ENCODE measurements around the gene GRIK5. TPM values are rescaled to one million over a fixed set of nuclear protein-coding genes. Genes with fewer than 3 reads are reported as not detected.
A peak's percentile ranks its signal among the peaks of the same experiment; 100 is the strongest.

Gene GRIK5
- total and polyA plus RNA-seq, 2 of the 8 experiments (the other 6 are each of a cell fraction or from before 2014, with no cell fraction given): 17.8 to 42.9 TPM

DNA sequence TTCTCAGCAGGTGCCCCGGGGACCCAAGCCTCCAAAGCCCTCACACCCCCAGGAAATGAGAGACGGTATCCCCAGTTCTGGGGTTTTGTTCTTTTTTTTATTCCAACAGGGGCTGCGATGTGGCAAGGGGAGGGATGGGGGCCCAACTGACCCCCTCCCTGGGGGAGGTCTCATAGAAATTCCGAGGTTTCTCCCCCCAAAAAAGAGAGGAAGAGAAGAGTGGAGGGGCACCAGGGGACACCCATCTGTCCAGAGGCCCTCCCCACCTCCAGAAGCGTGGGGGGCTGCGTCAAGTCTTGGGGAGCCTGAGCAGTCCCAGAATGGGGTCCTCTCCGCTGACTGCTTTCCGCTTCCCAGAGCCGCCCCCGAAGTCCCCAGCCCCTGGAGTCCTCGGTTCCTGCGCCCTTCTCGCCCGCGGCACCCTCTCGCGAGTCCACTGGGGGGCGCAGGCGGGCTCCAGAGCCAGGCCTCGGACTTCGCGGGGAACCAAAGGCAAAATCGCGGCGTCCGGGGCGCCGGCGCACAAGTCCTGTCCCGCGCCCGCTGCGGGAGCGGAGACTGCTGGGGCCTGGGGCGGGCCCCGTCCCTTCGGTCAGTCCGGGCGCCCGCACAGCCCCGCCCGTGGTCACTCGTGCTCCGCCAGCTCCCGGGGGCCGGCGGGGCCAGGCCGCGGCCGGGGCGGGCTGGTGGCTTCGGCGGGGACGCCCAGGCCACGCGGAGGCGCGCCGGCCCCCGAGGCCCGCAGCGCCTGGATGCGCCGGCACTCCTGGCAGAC is 71.6 kb downstream of the GRIK5 start (continued):
- TF ChIP-seq, protein P1, sequence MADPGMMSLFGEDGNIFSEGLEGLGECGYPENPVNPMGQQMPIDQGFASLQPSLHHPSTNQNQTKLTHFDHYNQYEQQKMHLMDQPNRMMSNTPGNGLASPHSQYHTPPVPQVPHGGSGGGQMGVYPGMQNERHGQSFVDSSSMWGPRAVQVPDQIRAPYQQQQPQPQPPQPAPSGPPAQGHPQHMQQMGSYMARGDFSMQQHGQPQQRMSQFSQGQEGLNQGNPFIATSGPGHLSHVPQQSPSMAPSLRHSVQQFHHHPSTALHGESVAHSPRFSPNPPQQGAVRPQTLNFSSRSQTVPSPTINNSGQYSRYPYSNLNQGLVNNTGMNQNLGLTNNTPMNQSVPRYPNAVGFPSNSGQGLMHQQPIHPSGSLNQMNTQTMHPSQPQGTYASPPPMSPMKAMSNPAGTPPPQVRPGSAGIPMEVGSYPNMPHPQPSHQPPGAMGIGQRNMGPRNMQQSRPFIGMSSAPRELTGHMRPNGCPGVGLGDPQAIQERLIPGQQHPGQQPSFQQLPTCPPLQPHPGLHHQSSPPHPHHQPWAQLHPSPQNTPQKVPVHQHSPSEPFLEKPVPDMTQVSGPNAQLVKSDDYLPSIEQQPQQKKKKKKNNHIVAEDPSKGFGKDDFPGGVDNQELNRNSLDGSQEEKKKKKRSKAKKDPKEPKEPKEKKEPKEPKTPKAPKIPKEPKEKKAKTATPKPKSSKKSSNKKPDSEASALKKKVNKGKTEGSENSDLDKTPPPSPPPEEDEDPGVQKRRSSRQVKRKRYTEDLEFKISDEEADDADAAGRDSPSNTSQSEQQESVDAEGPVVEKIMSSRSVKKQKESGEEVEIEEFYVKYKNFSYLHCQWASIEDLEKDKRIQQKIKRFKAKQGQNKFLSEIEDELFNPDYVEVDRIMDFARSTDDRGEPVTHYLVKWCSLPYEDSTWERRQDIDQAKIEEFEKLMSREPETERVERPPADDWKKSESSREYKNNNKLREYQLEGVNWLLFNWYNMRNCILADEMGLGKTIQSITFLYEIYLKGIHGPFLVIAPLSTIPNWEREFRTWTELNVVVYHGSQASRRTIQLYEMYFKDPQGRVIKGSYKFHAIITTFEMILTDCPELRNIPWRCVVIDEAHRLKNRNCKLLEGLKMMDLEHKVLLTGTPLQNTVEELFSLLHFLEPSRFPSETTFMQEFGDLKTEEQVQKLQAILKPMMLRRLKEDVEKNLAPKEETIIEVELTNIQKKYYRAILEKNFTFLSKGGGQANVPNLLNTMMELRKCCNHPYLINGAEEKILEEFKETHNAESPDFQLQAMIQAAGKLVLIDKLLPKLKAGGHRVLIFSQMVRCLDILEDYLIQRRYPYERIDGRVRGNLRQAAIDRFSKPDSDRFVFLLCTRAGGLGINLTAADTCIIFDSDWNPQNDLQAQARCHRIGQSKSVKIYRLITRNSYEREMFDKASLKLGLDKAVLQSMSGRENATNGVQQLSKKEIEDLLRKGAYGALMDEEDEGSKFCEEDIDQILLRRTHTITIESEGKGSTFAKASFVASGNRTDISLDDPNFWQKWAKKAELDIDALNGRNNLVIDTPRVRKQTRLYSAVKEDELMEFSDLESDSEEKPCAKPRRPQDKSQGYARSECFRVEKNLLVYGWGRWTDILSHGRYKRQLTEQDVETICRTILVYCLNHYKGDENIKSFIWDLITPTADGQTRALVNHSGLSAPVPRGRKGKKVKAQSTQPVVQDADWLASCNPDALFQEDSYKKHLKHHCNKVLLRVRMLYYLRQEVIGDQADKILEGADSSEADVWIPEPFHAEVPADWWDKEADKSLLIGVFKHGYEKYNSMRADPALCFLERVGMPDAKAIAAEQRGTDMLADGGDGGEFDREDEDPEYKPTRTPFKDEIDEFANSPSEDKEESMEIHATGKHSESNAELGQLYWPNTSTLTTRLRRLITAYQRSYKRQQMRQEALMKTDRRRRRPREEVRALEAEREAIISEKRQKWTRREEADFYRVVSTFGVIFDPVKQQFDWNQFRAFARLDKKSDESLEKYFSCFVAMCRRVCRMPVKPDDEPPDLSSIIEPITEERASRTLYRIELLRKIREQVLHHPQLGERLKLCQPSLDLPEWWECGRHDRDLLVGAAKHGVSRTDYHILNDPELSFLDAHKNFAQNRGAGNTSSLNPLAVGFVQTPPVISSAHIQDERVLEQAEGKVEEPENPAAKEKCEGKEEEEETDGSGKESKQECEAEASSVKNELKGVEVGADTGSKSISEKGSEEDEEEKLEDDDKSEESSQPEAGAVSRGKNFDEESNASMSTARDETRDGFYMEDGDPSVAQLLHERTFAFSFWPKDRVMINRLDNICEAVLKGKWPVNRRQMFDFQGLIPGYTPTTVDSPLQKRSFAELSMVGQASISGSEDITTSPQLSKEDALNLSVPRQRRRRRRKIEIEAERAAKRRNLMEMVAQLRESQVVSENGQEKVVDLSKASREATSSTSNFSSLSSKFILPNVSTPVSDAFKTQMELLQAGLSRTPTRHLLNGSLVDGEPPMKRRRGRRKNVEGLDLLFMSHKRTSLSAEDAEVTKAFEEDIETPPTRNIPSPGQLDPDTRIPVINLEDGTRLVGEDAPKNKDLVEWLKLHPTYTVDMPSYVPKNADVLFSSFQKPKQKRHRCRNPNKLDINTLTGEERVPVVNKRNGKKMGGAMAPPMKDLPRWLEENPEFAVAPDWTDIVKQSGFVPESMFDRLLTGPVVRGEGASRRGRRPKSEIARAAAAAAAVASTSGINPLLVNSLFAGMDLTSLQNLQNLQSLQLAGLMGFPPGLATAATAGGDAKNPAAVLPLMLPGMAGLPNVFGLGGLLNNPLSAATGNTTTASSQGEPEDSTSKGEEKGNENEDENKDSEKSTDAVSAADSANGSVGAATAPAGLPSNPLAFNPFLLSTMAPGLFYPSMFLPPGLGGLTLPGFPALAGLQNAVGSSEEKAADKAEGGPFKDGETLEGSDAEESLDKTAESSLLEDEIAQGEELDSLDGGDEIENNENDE (IDR thresholded peaks at IDR 0.05; ENCODE audit: insufficient replicate concordance, low read length): no peak
- no peak for TF ChIP-seq TCF12 (IDR thresholded peaks at IDR 0.05; ENCODE audit: low read depth, low read length)
- TF ChIP-seq, protein P2, sequence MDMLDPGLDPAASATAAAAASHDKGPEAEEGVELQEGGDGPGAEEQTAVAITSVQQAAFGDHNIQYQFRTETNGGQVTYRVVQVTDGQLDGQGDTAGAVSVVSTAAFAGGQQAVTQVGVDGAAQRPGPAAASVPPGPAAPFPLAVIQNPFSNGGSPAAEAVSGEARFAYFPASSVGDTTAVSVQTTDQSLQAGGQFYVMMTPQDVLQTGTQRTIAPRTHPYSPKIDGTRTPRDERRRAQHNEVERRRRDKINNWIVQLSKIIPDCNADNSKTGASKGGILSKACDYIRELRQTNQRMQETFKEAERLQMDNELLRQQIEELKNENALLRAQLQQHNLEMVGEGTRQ (IDR thresholded peaks at IDR 0.05; ENCODE audit: low read length): no peak
- TF ChIP-seq ZNF274 (IDR thresholded peaks at IDR 0.05; ENCODE audit: borderline replicate concordance, extremely low read depth, low read length): no peak
- no peak for TF ChIP-seq BACH1 (IDR thresholded peaks at IDR 0.05; ENCODE audit: low read length)
- no peak for TF ChIP-seq ASH2L (IDR thresholded peaks at IDR 0.05; ENCODE audit: low read length)
- TF ChIP-seq RAD21 (IDR thresholded peaks at IDR 0.05 in 1 of 2, conservative IDR thresholded peaks at IDR 0.05 in 1 of 2; ENCODE audit: low read depth in 2 of 2, low read length in 2 of 2): peak; percentile 51 to 74
- no peak for TF ChIP-seq CREB1 (IDR thresholded peaks at IDR 0.05)
